Suprapubic skin (tissue), 4 donors: Measurements from ENCODE around the gene HOXB2.

Experiments
- EP300 ChIP-seq: sonication (generic); formaldehyde crosslinking; IDR thresholded peaks from one replicate; pipeline ENCODE4 v1.6.1; 2017; ENCODE audit warnings: antibody characterized with exemption
- POLR2AphosphoS5 ChIP-seq, 3 donors: sonication (generic); formaldehyde crosslinking; IDR thresholded peaks; one replicate each; pipeline ENCODE4 v1.6.1; 2017; ENCODE audit warnings: antibody characterized with exemption in 3 of 3
- TF ChIP-seq, protein P1 (sequence below), 2 donors: fragments of 200-600 bp in 1 of 2; fragments of 450-650 bp in 1 of 2; sonication (generic) in 1 of 2; IDR thresholded peaks; one replicate each; pipeline ENCODE4 v1.5.1; 2016 to 2019; ENCODE audit warnings: antibody characterized with exemption in 2 of 2, mild to moderate bottlenecking in 1 of 2, moderate library complexity in 1 of 2

DNA sequence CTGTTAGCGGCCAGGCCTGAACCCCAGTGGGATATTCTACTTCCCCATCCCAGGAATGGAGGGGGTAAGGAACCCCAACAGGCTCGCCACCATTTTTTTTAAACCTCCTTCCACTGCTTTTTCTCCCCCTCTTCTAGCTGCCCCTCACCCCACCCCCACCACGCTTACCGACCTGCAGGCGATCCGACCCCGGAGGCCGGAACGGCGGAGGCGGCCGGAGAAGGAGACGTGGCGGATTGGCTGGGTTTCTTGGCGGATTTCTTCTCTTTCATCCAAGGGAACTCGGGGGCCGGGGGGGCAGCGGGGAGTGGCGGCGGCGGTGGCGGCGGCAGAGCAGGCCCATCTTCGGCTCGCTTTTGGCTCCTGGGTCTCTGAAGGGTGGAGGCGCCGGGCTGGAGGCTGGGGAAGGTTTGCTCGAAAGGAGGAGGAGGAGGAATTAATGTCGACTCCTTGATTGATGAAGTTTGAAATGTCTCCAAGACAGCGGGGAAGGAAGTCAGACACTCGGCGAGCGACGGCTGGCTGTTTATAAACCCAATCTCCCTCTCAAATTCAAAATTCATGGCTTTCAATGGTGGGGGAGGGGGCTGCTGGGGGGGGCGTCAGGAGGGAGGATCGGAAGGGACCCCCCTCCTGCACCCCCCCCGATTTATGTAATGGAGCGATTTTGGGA is 424 bp downstream of the HOXB2 start:
- TF ChIP-seq EP300 (no peak), POLR2AphosphoS5 (IDR thresholded peaks at IDR 0.05) (no peak)
- TF ChIP-seq, protein P1, sequence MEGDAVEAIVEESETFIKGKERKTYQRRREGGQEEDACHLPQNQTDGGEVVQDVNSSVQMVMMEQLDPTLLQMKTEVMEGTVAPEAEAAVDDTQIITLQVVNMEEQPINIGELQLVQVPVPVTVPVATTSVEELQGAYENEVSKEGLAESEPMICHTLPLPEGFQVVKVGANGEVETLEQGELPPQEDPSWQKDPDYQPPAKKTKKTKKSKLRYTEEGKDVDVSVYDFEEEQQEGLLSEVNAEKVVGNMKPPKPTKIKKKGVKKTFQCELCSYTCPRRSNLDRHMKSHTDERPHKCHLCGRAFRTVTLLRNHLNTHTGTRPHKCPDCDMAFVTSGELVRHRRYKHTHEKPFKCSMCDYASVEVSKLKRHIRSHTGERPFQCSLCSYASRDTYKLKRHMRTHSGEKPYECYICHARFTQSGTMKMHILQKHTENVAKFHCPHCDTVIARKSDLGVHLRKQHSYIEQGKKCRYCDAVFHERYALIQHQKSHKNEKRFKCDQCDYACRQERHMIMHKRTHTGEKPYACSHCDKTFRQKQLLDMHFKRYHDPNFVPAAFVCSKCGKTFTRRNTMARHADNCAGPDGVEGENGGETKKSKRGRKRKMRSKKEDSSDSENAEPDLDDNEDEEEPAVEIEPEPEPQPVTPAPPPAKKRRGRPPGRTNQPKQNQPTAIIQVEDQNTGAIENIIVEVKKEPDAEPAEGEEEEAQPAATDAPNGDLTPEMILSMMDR (IDR thresholded peaks at IDR 0.05): no peak
